Measurements from ENCODE around the gene CD99L2.

CD99L2 gene

GRCh38 chrX:150898343-150899190 lies at the start of gene CD99L2:
CD99L2 (minus strand) TSS chrX:150898668; CDS start chrX:150898588, 80 bp downstream.
- peak; percentile 88 for DNase-seq

GRCh38 chrX:150944233-150944632 lies 45.8 kb upstream of the CD99L2 start:
- DNase-seq: no peak

GRCh38 chrX:150942942-150943594 lies 44.6 kb upstream of the CD99L2 start:
- no peak for DNase-seq

GRCh38 chrX:150941580-150941979 lies 43.1 kb upstream of the CD99L2 start:
- no peak for DNase-seq

- DNase-seq: no peak
Measured at GRCh38 chrX:150940844-150941495, 42.5 kb upstream of the CD99L2 start.

GRCh38 chrX:150936556-150936955 lies 38.1 kb upstream of the CD99L2 start:
- no peak for DNase-seq

GRCh38 chrX:150935467-150935866 lies 37.0 kb upstream of the CD99L2 start:
- DNase-seq: no peak

GRCh38 chrX:150934453-150934852 lies 36.0 kb upstream of the CD99L2 start:
- DNase-seq: no peak

- no peak for DNase-seq
Measured at GRCh38 chrX:150933945-150934350, 35.5 kb upstream of the CD99L2 start.

- no peak for DNase-seq
Measured at GRCh38 chrX:150929058-150929457, 30.6 kb upstream of the CD99L2 start.

- no peak for DNase-seq
Measured at GRCh38 chrX:150926791-150927190, 28.3 kb upstream of the CD99L2 start.

- no peak for DNase-seq
Measured at GRCh38 chrX:150926304-150926703, 27.8 kb upstream of the CD99L2 start.

GRCh38 chrX:150919401-150919800 lies 20.9 kb upstream of the CD99L2 start:
- no peak for DNase-seq

- no peak for DNase-seq
Measured at GRCh38 chrX:150913511-150913910, 15.0 kb upstream of the CD99L2 start.

GRCh38 chrX:150907474-150907873 lies 9.0 kb upstream of the CD99L2 start:
- DNase-seq: no peak

GRCh38 chrX:150906694-150907093 lies 8.2 kb upstream of the CD99L2 start:
- no peak for DNase-seq

GRCh38 chrX:150905293-150905692 lies 6.8 kb upstream of the CD99L2 start:
- no peak for DNase-seq

GRCh38 chrX:150903110-150903508 lies 4.6 kb upstream of the CD99L2 start:
- no peak for DNase-seq

GRCh38 chrX:150902434-150903109 lies 4.1 kb upstream of the CD99L2 start:
- DNase-seq: no peak

GRCh38 chrX:150899191-150899757 lies 806 bp upstream of the CD99L2 start:
- peak; percentile 11 for DNase-seq

- DNase-seq: peak; percentile 44
Measured at GRCh38 chrX:150897421-150898320, 797 bp downstream of the CD99L2 start.

GRCh38 chrX:150896632-150897031 lies 1.8 kb downstream of the CD99L2 start:
- no peak for DNase-seq

All from stimulated activated CD4-positive, alpha-beta T cell treated with anti-CD3 and anti-CD28 coated beads, Interleukin-12 subunit alpha, Interleukin-12 subunit beta, amount 100 ng/mL, for 4 hours (primary cell).